Activated CD4-positive, alpha-beta T cell treated with anti-CD3 and anti-CD28 coated beads, Interleukin-2, amount 10 ng/mL, durations not matched to agents 7 days and 5 days (primary cell): Measurements from ENCODE around the gene TBC1D24. TPM values are rescaled to one million over a fixed set of nuclear protein-coding genes. Genes with fewer than 3 reads are reported as not detected.

ENCODE experiments used
- CTCF ChIA-PET: fragments of 350-600 bp; sonication (Branson Sonifier 250); formaldehyde crosslinking; loops from one replicate; lab custom pipeline; 2021; ENCODE audit warnings: antibody characterized with exemption; lab: Charles Lee
- POLR2A ChIA-PET: fragments of 350-600 bp; sonication (Branson Sonifier 250); formaldehyde crosslinking; loops from one replicate; lab custom pipeline; 2021; ENCODE audit warnings: antibody characterized with exemption; lab: Charles Lee
- DNase-seq: peaks from one replicate; pipeline ENCODE4 v3.0.0-alpha.2; 2020
- H3K27ac Mint-ChIP-seq: one replicate; pipeline ENCODE4 v1.8.0; 2021; ENCODE audit warnings: mild to moderate bottlenecking, moderate library complexity, mixed read lengths
- H3K27me3 Mint-ChIP-seq: one replicate; pipeline ENCODE4 v1.8.0; 2021; ENCODE audit warnings: mixed read lengths
- H3K36me3 Mint-ChIP-seq: one replicate; pipeline ENCODE4 v1.8.0; 2021; ENCODE audit warnings: low read depth, mixed read lengths
- H3K4me1 Mint-ChIP-seq: one replicate; pipeline ENCODE4 v1.8.0; 2021; ENCODE audit warnings: mixed read lengths
- H3K4me3 Mint-ChIP-seq: one replicate; pipeline ENCODE4 v1.8.0; 2021; ENCODE audit warnings: mild to moderate bottlenecking, moderate library complexity, mixed read lengths
- H3K9me3 Mint-ChIP-seq: one replicate; pipeline ENCODE4 v1.8.0; 2021; ENCODE audit warnings: mixed read lengths
- total RNA-seq, 2 experiments: library from RNA; stranded (reverse); gene quantifications; one replicate each; pipeline ENCODE4 v1.2.3, GENCODE V29; 2021

Gene TBC1D24
- total RNA-seq, 2 experiments from 2014 or later = 8.1 TPM

DNA sequence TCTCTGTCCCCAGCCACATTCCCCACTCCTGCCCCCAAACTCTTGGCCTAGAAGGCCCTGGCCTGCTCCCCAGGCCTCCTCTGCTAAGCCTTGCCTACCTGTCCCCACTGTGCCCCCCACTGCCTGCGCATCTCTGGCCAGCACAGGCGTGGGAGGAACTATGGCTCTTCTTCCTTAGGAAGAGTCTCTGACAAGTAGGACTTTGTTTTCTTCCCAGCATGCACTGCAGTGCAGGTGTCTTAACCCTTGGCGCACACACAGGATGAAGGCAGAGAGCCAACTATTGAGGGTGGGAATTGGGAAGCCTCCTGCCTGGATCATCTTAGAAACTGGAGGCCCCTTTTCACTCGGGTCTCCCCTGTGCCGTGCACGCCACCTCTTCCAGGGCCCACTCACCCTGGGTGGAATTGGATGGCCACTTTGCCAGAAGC, 48.9 kb downstream of the TBC1D24 start:
- Mint-ChIP-seq H3K4me1 (peaks cover 21% of the 10 kb centered on the region), H3K36me3 (peaks cover 25% of the 10 kb centered on the region), H3K27me3 (no peaks in the 10 kb centered on the region), H3K4me3 (no peak overlapping the region), H3K27ac (peak overlapping the region; percentile 41), H3K9me3 (no peaks in the 10 kb centered on the region)
- no peak for DNase-seq
- POLR2A ChIA-PET = no interaction called here
- CTCF ChIA-PET = no interaction called here

- Mint-ChIP-seq H3K9me3 (no peaks in the 10 kb centered on the region), H3K27me3 (no peaks in the 10 kb centered on the region), H3K4me1 (peaks cover 19% of the 10 kb centered on the region), H3K36me3 (peaks cover 21% of the 10 kb centered on the region), H3K27ac (no peak overlapping the region), H3K4me3 (no peak overlapping the region)
- no peak for DNase-seq
- CTCF ChIA-PET = no interaction called here
- POLR2A ChIA-PET = no interaction called here
Observed at GRCh38 chr16:2524339-2524938, 49.5 kb downstream of the TBC1D24 start.

DNA sequence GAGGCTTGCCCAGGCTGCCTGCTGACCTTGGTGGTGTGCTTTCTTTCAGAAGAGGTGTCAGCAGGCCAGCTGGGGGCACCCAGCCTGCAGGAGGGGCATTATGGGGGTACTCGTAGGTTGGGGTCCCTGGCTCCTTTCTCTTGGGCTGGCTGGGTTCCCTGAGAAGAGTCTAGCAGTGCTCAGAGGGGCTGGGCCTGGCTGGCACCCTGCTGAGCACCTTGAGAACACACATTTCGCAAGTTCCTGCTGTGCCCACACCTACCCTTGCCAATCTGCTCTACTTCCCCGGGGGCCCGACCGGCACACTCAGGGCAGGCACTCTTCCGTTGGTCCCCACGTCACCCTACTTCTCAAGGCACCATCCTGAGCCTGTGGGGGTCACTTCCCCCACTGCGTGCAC, 51.2 kb downstream of the TBC1D24 start:
- DNase-seq = no peak
- Mint-ChIP-seq H3K27ac (no peak overlapping the region), H3K4me3 (no peak overlapping the region), H3K27me3 (no peaks in the 10 kb centered on the region), H3K9me3 (no peaks in the 10 kb centered on the region), H3K4me1 (peaks cover 13% of the 10 kb centered on the region), H3K36me3 (peaks cover 17% of the 10 kb centered on the region)
- ChIA-PET CTCF (no interaction called here), POLR2A (no interaction called here)

GRCh38 chr16:2527071-2527783, 52.3 kb downstream of the TBC1D24 start:
- ChIA-PET POLR2A (no interaction called here), CTCF (no interaction called here)
- peaks cover 14% of the 10 kb centered on the region for H3K4me1 Mint-ChIP-seq
- H3K27me3 Mint-ChIP-seq = no peaks in the 10 kb centered on the region
- no peaks in the 10 kb centered on the region for H3K9me3 Mint-ChIP-seq
- H3K36me3 Mint-ChIP-seq = peaks cover 15% of the 10 kb centered on the region
- no peak overlapping the region for H3K4me3 Mint-ChIP-seq
- DNase-seq = no peak
- H3K27ac Mint-ChIP-seq = no peak overlapping the region

DNA sequence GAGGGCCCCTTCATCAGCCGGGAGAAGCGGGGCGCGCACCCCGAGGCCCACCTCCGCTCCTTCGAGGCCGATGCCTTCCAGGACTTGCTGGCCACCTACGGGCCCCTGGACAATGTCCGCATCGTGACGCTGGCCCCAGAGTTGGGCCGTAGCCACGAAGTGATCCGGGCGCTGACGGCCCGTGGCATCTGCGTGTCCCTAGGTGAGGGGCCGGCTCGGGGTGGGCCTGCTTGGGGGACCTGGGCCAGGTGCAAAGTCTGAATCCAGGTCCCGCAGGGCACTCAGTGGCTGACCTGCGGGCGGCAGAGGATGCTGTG, 52.8 kb downstream of the TBC1D24 start:
- H3K4me3 Mint-ChIP-seq = no peak overlapping the region
- H3K27ac Mint-ChIP-seq = no peak overlapping the region
- ChIA-PET POLR2A (no interaction called here), CTCF (no interaction called here)
- no peaks in the 10 kb centered on the region for H3K9me3 Mint-ChIP-seq
- no peaks in the 10 kb centered on the region for H3K27me3 Mint-ChIP-seq
- H3K36me3 Mint-ChIP-seq = peaks cover 15% of the 10 kb centered on the region
- peaks cover 17% of the 10 kb centered on the region for H3K4me1 Mint-ChIP-seq
- DNase-seq = no peak

DNA sequence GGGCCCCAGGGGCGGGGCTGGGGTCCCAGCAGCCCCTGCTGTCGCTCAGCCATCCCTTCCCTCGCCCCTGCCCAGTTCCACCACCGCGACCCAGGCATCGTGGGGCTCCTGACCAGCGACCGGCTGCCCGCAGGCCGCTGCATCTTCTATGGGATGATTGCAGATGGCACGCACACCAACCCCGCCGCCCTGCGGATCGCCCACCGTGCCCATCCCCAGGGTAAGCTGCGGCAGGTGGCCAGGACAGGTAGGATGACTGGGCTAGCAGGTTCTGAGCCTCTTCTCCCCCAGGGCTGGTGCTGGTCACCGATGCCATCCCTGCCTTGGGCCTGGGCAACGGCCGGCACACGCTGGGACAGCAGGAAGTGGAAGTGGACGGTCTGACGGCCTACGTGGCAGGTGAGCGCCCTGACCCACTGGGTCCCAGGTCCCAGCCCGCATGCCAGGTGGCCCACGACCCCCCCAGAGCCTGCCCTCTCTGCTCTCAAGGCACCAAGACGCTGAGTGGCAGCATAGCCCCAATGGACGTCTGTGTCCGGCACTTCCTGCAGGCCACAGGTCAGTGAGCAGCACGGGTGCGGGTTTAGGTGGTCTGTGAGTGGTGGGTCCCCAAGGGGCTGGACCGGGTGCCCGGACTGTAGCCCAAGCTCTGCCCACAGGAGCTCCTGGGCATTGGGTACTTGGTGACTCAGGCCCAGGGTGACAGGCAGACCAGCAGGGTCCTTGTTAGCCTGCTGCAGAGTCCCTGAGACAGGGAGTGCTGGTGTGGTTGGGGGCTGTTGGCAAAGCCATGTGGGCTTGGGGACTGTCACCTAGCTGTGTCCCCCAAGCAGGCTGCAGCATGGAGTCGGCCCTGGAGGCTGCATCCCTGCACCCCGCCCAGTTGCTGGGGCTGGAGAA, 53.5 kb downstream of the TBC1D24 start:
- Mint-ChIP-seq H3K4me3 (no peak overlapping the region), H3K9me3 (no peaks in the 10 kb centered on the region), H3K36me3 (peaks cover 12% of the 10 kb centered on the region), H3K27me3 (no peaks in the 10 kb centered on the region), H3K27ac (no peak overlapping the region), H3K4me1 (peaks cover 20% of the 10 kb centered on the region)
- DNase-seq = no peak
- CTCF ChIA-PET = interaction anchor here (1.6 to 1.7 kb wide), 2 partner anchors 8 to 13 kb away, joined by 3 to 4 read pairs; partner anchors contain the start of gene AMDHD2
- POLR2A ChIA-PET = no interaction called here

GRCh38 chr16:2529061-2529931, 54.4 kb downstream of the TBC1D24 start:
- Mint-ChIP-seq H3K36me3 (peaks cover 6% of the 10 kb centered on the region), H3K27ac (no peak overlapping the region), H3K4me1 (peaks cover 24% of the 10 kb centered on the region), H3K4me3 (no peak overlapping the region), H3K27me3 (no peaks in the 10 kb centered on the region), H3K9me3 (no peaks in the 10 kb centered on the region)
- DNase-seq = no peak
- ChIA-PET POLR2A (no interaction called here), CTCF (interaction anchor here (1.6 to 1.7 kb wide), 2 partner anchors 9 to 13 kb away, joined by 3 to 4 read pairs; partner anchors contain the start of gene AMDHD2)

DNA sequence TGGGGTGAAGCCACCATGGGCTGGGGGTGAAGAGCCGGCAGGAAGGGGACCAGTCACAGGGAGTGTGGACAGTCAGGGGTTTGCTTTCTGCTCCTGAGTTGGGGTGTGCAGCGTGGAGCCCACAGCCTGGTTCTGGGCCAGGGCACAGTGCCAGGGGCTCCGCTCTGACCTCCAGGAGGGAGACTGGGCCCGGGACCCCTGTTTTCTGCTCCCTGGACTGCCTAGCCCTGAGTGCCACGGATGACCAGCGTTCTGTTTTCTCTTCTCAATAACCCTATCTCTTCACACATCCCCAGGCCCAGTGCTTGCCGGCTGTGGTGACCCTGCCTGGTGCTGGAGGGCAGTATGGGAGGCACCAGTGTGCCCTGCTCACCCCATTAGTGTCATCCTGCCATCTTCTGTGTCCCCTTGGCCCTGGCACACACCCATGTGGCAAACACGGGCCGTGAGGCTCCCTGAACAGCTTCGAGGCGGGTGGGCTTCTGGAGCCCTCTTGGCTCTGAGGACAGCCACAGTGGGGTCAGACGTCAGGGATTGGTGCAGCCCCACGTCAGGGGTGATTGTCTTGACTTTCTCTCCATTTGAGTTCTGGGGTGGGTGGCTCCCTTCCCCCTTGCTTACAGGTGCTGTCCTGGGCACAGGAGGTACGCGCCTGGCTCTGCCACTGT, 55.2 kb downstream of the TBC1D24 start:
- Mint-ChIP-seq H3K4me3 (no peak overlapping the region), H3K27me3 (no peaks in the 10 kb centered on the region), H3K27ac (peak overlapping the region; percentile 70), H3K36me3 (no peaks in the 10 kb centered on the region), H3K4me1 (peaks cover 23% of the 10 kb centered on the region), H3K9me3 (no peaks in the 10 kb centered on the region)
- ChIA-PET POLR2A (interaction anchor here (0.9 kb wide), 1 partner anchor 10 kb away, joined by 4 read pairs; the partner anchor contains the start of gene AMDHD2), CTCF (interaction anchor here (1.7 kb wide), 1 partner anchor 10 kb away, joined by 3 read pairs; the partner anchor contains the start of gene AMDHD2)
- DNase-seq = no peak

DNA sequence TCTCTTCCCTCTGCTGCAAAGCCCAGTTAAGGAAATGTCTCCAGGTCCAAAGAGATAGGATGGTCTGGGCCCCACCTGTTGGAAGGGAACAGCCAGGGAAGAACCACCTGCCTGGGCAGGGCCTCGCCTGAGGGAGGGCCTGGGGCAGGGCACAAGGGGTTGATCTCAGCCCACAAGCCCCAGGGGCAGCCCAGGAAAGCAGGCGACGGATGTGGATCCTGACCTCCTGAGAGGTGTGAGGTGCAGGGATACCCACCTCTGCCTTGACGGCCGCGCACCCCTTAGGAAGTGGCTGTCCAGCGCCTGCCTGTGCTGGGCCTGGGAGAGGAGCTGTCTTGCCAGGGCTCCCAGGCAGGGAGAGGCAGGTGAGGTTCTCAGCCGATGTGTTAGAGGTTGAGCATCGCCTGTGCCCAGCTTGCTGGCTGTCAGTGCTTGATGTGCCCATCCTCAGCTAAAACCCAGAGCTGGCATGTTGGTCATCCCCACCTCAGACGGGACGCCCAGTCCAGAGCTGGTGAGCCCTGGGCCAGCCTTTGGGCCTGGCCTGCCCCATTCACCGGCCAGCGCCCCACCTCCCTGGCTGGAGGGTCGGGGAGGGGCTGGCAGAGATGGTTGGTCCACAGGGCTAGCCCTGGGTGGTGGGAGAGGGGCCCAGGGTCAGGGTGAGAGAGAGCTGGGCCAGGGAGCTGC, 55.8 kb downstream of the TBC1D24 start:
- Mint-ChIP-seq H3K4me1 (peaks cover 23% of the 10 kb centered on the region), H3K27me3 (no peaks in the 10 kb centered on the region), H3K4me3 (peak overlapping the region; percentile 90), H3K9me3 (no peaks in the 10 kb centered on the region), H3K27ac (peak overlapping the region; percentile 99), H3K36me3 (no peaks in the 10 kb centered on the region)
- DNase-seq = no peak
- ChIA-PET CTCF (interaction anchor here (0.8 kb wide), 1 partner anchor 12 kb away, joined by 3 read pairs; no protein-coding TSS in a partner anchor), POLR2A (interaction anchor here (0.9 kb wide), 1 partner anchor 10 kb away, joined by 4 read pairs; the partner anchor contains the start of gene AMDHD2)

GRCh38 chr16:2531371-2531695, 56.4 kb downstream of the TBC1D24 start, which contains the start of gene CEMP1:
TSS of gene CEMP1 (minus strand) at chr16:2531408. CDS start at chr16:2531073, 335 bp downstream.
- CTCF ChIA-PET = interaction anchor here (0.8 kb wide), 1 partner anchor 13 kb away, joined by 3 read pairs; no protein-coding TSS in a partner anchor
- Mint-ChIP-seq H3K36me3 (no peaks in the 10 kb centered on the region), H3K27ac (peak within 1 kb of the TSS; percentile 99)

More at GRCh38 chr16:2531371-2531695, 56.4 kb downstream of the TBC1D24 start, which contains the start of gene CEMP1:
- Mint-ChIP-seq H3K4me3 (peak within 1 kb of the TSS; percentile 90), H3K9me3 (no peaks in the 10 kb centered on the region), H3K27me3 (no peaks in the 10 kb centered on the region), H3K4me1 (peaks cover 23% of the 10 kb centered on the region)
- DNase-seq = no peak
- POLR2A ChIA-PET = interaction anchor here (0.9 kb wide), 1 partner anchor 11 kb away, joined by 4 read pairs; the partner anchor contains the start of gene AMDHD2
